Epithelial cell of umbilical artery (primary cell): ENCODE data around the gene OR6A2. TPM values are rescaled to one million over a fixed set of nuclear protein-coding genes. Genes with fewer than 3 reads are reported as not detected.

Experiments
- total RNA-seq: library from RNA; depleted of rRNA; stranded (reverse); fragments of >200 nt; gene quantifications from 2 replicates; pipeline ENCODE4 v1.2.3, GENCODE V29; 2014

Gene OR6A2
- under 0.01 and 0.46 TPM in 2 replicates for total RNA-seq

GRCh38 chr11:6799402-6799801, at the start of gene OR6A2:
Gene OR6A2 (minus strand): TSS chr11:6799689. CDS start chr11:6795708, 3,981 bp downstream.

DNA sequence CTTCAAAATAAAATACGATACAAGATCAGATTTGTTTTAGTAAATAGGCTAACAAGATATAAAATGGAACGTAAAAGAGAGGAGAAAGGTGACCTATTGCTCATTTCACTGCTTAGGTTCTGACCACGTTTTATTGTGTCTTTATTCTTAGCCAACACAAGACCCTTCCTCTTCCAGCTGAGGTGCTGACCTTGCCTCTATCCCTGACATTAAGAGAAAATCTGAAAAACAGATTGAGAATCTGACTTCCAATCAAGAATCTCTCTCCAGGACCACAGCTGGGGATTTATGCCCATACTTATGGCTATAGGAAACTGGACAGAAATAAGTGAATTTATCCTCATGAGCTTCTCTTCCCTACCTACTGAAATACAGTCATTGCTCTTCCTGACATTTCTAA, 45.9 kb upstream of the OR6A2 start, which contains the start of gene OR10A5:
Gene OR10A5 (plus strand): TSS at position 301 of the 400 bp plus-strand sequence. CDS start 0 bp downstream, at position 301.

DNA sequence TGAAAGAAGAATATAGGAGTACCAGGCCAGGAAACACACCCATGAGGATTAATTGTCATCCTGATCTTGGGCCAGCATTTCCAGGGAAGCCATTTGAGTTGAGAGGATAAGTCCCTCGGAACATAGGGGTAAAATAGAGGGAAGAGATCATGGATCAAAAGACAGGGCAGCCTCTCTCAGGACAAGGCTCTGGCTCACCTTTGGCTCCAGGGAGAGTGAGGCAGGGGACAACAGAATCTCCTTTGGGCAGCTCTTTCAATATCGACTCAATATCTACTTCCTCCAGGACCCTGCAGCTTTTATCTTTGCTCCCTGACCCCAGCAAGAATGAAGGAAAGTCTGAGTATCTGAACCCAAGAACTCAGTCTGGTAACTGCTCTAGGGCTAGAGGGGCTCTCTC, 16.8 kb downstream of the OR6A2 start, which contains the start of gene OR2AG1:
Gene OR2AG1 (plus strand): TSS at position 301 of the 400 bp plus-strand sequence. CDS start 2,018 bp downstream, outside the sequence.

GRCh38 chr11:6771926-6772893, 27.3 kb downstream of the OR6A2 start, which contains the start of gene OR2AG2:
Gene OR2AG2 (minus strand): TSS chr11:6771976. CDS start chr11:6768957, 3,019 bp downstream.

Other genes with a start within 250 kb of the OR6A2 start
- gene RRP8, start 196.1 kb downstream of the OR6A2 start, total RNA-seq, result 10.7 and 15.8 TPM in 2 replicates
- gene ILK, start 195.9 kb downstream of the OR6A2 start, total RNA-seq, result 122 and 162 TPM in 2 replicates
- 20.1 and 33.5 TPM in 2 replicates for gene TAF10, start 187.5 kb downstream of the OR6A2 start, total RNA-seq
- gene TPP1, start 180.3 kb downstream of the OR6A2 start, total RNA-seq, result 48.1 and 60.3 TPM in 2 replicates
- gene DCHS1, start 143.9 kb downstream of the OR6A2 start, total RNA-seq, result 29.0 and 30.2 TPM in 2 replicates
- 87.7 and 916 TPM in 2 replicates for gene MRPL17, start 116.3 kb downstream of the OR6A2 start, total RNA-seq
- under 0.01 and 0.15 TPM in 2 replicates for gene OR2AG2, start 27.7 kb downstream of the OR6A2 start, total RNA-seq
- gene OR2AG1, start 16.7 kb downstream of the OR6A2 start, total RNA-seq, result not detected in 2 replicates
- gene OR10A5, start 46.0 kb upstream of the OR6A2 start, total RNA-seq, result not detected in 2 replicates
- gene OR10A2, start 63.4 kb upstream of the OR6A2 start, total RNA-seq, result not detected in 2 replicates
- gene OR10A4, start 76.9 kb upstream of the OR6A2 start, total RNA-seq, result not detected in 2 replicates
- 0.15 and 0.32 TPM in 2 replicates for gene OR2D2, start 92.8 kb upstream of the OR6A2 start, total RNA-seq
- not detected in 2 replicates for gene OR2D3, start 121.3 kb upstream of the OR6A2 start, total RNA-seq
- 2.9 and 7.1 TPM in 2 replicates for gene ZNF215, start 126.7 kb upstream of the OR6A2 start, total RNA-seq
- gene ZNF214, start 220.7 kb upstream of the OR6A2 start, total RNA-seq, result 1.9 and 3.5 TPM in 2 replicates
- under 0.01 and 0.15 TPM in 2 replicates for gene NLRP14, start 220.8 kb upstream of the OR6A2 start, total RNA-seq